Astrocyte (in vitro differentiated cells and primary cell): Measurements from ENCODE around the gene ZNF669.

Experiments
- EZH2 ChIP-seq: IDR thresholded peaks from 2 replicates; pipeline ENCODE4 v1.6.1; 2012; ENCODE audit warnings: mild to moderate bottlenecking, low read length, inconsistent platforms; ENCODE audit not compliant: insufficient read depth
- TF ChIP-seq, protein P1 (sequence below): IDR thresholded peaks from 2 replicates; pipeline ENCODE4 v1.5.1; 2011; ENCODE audit warnings: low read depth, mild to moderate bottlenecking, inconsistent platforms, low read length, moderate library complexity; ENCODE audit not compliant: insufficient read depth

GRCh38 chr1:247079141-247079874 lies 24.8 kb downstream of the ZNF669 start:
- TF ChIP-seq, protein P1, sequence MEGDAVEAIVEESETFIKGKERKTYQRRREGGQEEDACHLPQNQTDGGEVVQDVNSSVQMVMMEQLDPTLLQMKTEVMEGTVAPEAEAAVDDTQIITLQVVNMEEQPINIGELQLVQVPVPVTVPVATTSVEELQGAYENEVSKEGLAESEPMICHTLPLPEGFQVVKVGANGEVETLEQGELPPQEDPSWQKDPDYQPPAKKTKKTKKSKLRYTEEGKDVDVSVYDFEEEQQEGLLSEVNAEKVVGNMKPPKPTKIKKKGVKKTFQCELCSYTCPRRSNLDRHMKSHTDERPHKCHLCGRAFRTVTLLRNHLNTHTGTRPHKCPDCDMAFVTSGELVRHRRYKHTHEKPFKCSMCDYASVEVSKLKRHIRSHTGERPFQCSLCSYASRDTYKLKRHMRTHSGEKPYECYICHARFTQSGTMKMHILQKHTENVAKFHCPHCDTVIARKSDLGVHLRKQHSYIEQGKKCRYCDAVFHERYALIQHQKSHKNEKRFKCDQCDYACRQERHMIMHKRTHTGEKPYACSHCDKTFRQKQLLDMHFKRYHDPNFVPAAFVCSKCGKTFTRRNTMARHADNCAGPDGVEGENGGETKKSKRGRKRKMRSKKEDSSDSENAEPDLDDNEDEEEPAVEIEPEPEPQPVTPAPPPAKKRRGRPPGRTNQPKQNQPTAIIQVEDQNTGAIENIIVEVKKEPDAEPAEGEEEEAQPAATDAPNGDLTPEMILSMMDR = no peak
- no peak for TF ChIP-seq EZH2
